Upper lobe of left lung (tissue), 4 donors: Measurements from ENCODE around the gene KRR1.

Experiments used
- POLR2A ChIP-seq, 4 donors: fragments of 450-650 bp; IDR thresholded peaks; one replicate each; pipeline ENCODE4 v1.5.1; 2016 to 2017; ENCODE audit warnings: antibody characterized with exemption in 4 of 4, mild to moderate bottlenecking in 2 of 4
- POLR2AphosphoS5 ChIP-seq, 2 donors: sonication (generic); formaldehyde crosslinking; IDR thresholded peaks; one replicate each; pipeline ENCODE4 v1.5.1; 2017; ENCODE audit warnings: antibody characterized with exemption in 2 of 2
- TF ChIP-seq, protein P1 (sequence below), 6 experiments: fragments of 450-650 bp in 4 of 6; fragments of 200-600 bp in 2 of 6; sonication (generic) in 2 of 6; IDR thresholded peaks; one replicate each; pipeline ENCODE4 v1.5.1; 2016 to 2019; ENCODE audit warnings: antibody characterized with exemption in 6 of 6

- TF ChIP-seq, protein P1, sequence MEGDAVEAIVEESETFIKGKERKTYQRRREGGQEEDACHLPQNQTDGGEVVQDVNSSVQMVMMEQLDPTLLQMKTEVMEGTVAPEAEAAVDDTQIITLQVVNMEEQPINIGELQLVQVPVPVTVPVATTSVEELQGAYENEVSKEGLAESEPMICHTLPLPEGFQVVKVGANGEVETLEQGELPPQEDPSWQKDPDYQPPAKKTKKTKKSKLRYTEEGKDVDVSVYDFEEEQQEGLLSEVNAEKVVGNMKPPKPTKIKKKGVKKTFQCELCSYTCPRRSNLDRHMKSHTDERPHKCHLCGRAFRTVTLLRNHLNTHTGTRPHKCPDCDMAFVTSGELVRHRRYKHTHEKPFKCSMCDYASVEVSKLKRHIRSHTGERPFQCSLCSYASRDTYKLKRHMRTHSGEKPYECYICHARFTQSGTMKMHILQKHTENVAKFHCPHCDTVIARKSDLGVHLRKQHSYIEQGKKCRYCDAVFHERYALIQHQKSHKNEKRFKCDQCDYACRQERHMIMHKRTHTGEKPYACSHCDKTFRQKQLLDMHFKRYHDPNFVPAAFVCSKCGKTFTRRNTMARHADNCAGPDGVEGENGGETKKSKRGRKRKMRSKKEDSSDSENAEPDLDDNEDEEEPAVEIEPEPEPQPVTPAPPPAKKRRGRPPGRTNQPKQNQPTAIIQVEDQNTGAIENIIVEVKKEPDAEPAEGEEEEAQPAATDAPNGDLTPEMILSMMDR (IDR thresholded peaks at IDR 0.05): no peak
- TF ChIP-seq POLR2AphosphoS5 (IDR thresholded peaks at IDR 0.05): no peak
- TF ChIP-seq POLR2A (IDR thresholded peaks at IDR 0.05): no peak
These were observed 28.8 kb downstream of the KRR1 start for GRCh38 chr12:75482646-75483045.
